SK-N-SH (cell line): ENCODE results near the gene ADGRB2. TPM values are rescaled to one million over a fixed set of nuclear protein-coding genes. Genes with fewer than 3 reads are reported as not detected.

Source experiments
- CTCF ChIA-PET: fragments of 300-600, 350-600 bp; formaldehyde crosslinking; extraction: SDS; loops from one replicate; lab custom pipeline; 2021; lab: Yijun Ruan, JAX
- POLR2A ChIA-PET: fragments of 350-600 bp; sonication (Branson Sonifier 250); formaldehyde crosslinking; extraction: SDS; loops from one replicate; lab custom pipeline; 2020; ENCODE audit warnings: antibody characterized with exemption, inconsistent platforms; lab: Yijun Ruan, JAX
- DNase-seq: peaks from one replicate; pipeline ENCODE4 v3.0.0; 2012
- H2AFZ ChIP-seq: fragments of 200-600 bp; sonication (generic); 2 replicates; pipeline ENCODE4 v1.8.1; 2016; ENCODE audit warnings: antibody characterized with exemption, mild to moderate bottlenecking, low read depth
- H3F3A ChIP-seq: fragments of 200-600 bp; sonication (generic); replicated peaks from 2 replicates; pipeline ENCODE3; 2016; ENCODE audit warnings: antibody characterized with exemption, mild to moderate bottlenecking; ENCODE audit not compliant: insufficient read depth
- H3K27ac ChIP-seq, 2 experiments: fragments of 200-500 bp in 1 of 2; fragments of 200-600 bp in 1 of 2; sonication (Bioruptor generic) in 1 of 2; sonication (generic), shearing (Covaris generic) in 1 of 2; 2 replicates each; pipeline versions ENCODE4 v1.5.1 to v1.6.1; 2014 to 2016; ENCODE audit warnings: low read depth in 2 of 2, inconsistent platforms in 1 of 2, low read length in 1 of 2, mild to moderate bottlenecking in 1 of 2, mixed read lengths in 1 of 2
- H3K27me3 ChIP-seq: fragments of 200-600 bp; sonication (generic), shearing (Covaris generic); 2 replicates; pipeline ENCODE4 v1.6.1; 2016; ENCODE audit warnings: mixed run types; ENCODE audit not compliant: insufficient read depth
- H3K36me3 ChIP-seq, 2 experiments: fragments of 200-500 bp in 1 of 2; fragments of 200-600 bp in 1 of 2; sonication (Bioruptor generic) in 1 of 2; sonication (generic) in 1 of 2; replicated peaks in 1 of 2; 2 replicates each; pipeline versions ENCODE3 to v1.5.1; 2014 to 2016; ENCODE audit warnings: low read length in 1 of 2, mild to moderate bottlenecking in 1 of 2; ENCODE audit not compliant: insufficient read depth in 2 of 2, control insufficient read depth in 1 of 2
- H3K4me1 ChIP-seq, 2 experiments: fragments of 200-500 bp in 1 of 2; fragments of 200-600 bp in 1 of 2; sonication (Bioruptor generic) in 1 of 2; sonication (generic), shearing (Covaris generic) in 1 of 2; 2 replicates each; pipeline versions ENCODE4 v1.5.1 to v1.6.1; 2014 to 2016; ENCODE audit warnings: low read depth in 1 of 2, low read length in 1 of 2, mixed run types in 1 of 2; ENCODE audit not compliant: insufficient read depth in 2 of 2, control insufficient read depth in 1 of 2
- H3K4me2 ChIP-seq: fragments of 200-600 bp; sonication (generic), shearing (Covaris generic); 2 replicates; pipeline ENCODE4 v1.6.1; 2017; ENCODE audit warnings: mixed run types
- H3K4me3 ChIP-seq, 2 experiments: fragments of 200-500 bp in 1 of 2; fragments of 200-600 bp in 1 of 2; sonication (Bioruptor generic) in 1 of 2; sonication (generic), shearing (Covaris generic) in 1 of 2; 2 replicates each; pipeline versions ENCODE4 v1.5.1 to v1.8.1; 2014 to 2016; ENCODE audit warnings: low read depth in 2 of 2, inconsistent platforms in 1 of 2, low read length in 1 of 2, mild to moderate bottlenecking in 1 of 2, mixed read lengths in 1 of 2, moderate library complexity in 1 of 2
- H3K79me2 ChIP-seq: fragments of 200-600 bp; sonication (generic); 2 replicates; pipeline ENCODE4 v1.8.1; 2017; ENCODE audit warnings: mild to moderate bottlenecking; ENCODE audit not compliant: insufficient read depth
- H3K9ac ChIP-seq: fragments of 200-600 bp; sonication (generic); 2 replicates; pipeline ENCODE4 v1.6.1; 2017; ENCODE audit warnings: mixed run types
- H3K9me2 ChIP-seq: fragments of 200-600 bp; sonication (generic); 2 replicates; pipeline ENCODE4 v1.6.1; 2017; ENCODE audit warnings: mixed run types
- H3K9me3 ChIP-seq: fragments of 200-600 bp; sonication (generic); 2 replicates; pipeline ENCODE4 v1.6.1; 2017; ENCODE audit warnings: mixed run types, mild to moderate bottlenecking, moderate library complexity
- H4K20me1 ChIP-seq: fragments of 200-600 bp; sonication (generic); 2 replicates; pipeline ENCODE4 v1.6.1; 2017; ENCODE audit warnings: mild to moderate bottlenecking, mixed run types; ENCODE audit not compliant: insufficient read depth
- CTCF ChIP-seq: fragments of 200-600 bp; sonication (generic); IDR thresholded peaks from 2 replicates; pipeline ENCODE4 v1.6.1; 2017; ENCODE audit warnings: antibody characterized with exemption, mild to moderate bottlenecking, moderate library complexity
- EP300 ChIP-seq, 2 experiments: IDR thresholded peaks; 2 replicates each; pipeline versions ENCODE4 v1.4.0 to v1.6.1; 2012; ENCODE audit warnings: borderline replicate concordance in 1 of 2, low read depth in 1 of 2, low read length in 1 of 2
- JUND ChIP-seq: IDR thresholded peaks from 2 replicates; pipeline ENCODE4 v1.4.0; 2012
- MAX ChIP-seq: IDR thresholded peaks from 2 replicates; pipeline ENCODE4 v1.4.0; 2012; ENCODE audit warnings: low read depth
- MEF2A ChIP-seq: IDR thresholded peaks from 2 replicates; pipeline ENCODE4 v1.4.0; 2012; ENCODE audit warnings: low read depth, borderline replicate concordance
- MXI1 ChIP-seq: IDR thresholded peaks from 2 replicates; pipeline ENCODE4 v1.6.1; 2012; ENCODE audit warnings: mild to moderate bottlenecking, low read depth, low read length, improper control_type of control experiment
- PBX3 ChIP-seq: IDR thresholded peaks from 2 replicates; pipeline ENCODE4; 2012
- RAD21 ChIP-seq: IDR thresholded peaks from 2 replicates; pipeline ENCODE4 v1.6.1; 2012; ENCODE audit warnings: mild to moderate bottlenecking, low read length
- RFX5 ChIP-seq: IDR thresholded peaks from 2 replicates; pipeline ENCODE4 v1.6.1; 2012; ENCODE audit warnings: mild to moderate bottlenecking, improper control_type of control experiment, low read length
- RXRA ChIP-seq: IDR thresholded peaks from 2 replicates; pipeline ENCODE4 v1.4.0; 2012; ENCODE audit warnings: low read depth, mild to moderate bottlenecking, borderline replicate concordance
- TEAD4 ChIP-seq: IDR thresholded peaks from 2 replicates; pipeline ENCODE4 v1.4.0; 2012; ENCODE audit warnings: mild to moderate bottlenecking, borderline replicate concordance; ENCODE audit not compliant: insufficient read depth
- USF2 ChIP-seq: fragments of 150-350 bp; IDR thresholded peaks from 2 replicates; pipeline ENCODE4 v1.6.1; 2017; ENCODE audit warnings: antibody characterized with exemption, low read length, low read depth, borderline replicate concordance
- YY1 ChIP-seq: IDR thresholded peaks from 2 replicates; pipeline ENCODE4 v1.4.0; 2012; ENCODE audit warnings: low read depth, mild to moderate bottlenecking
- ZBTB33 ChIP-seq: IDR thresholded peaks from 2 replicates; pipeline ENCODE4 v1.4.0; 2012; ENCODE audit warnings: low read depth, borderline replicate concordance
- WGBS: methylation state at CpG from one replicate; pipeline ENCODE4 v1.1.6; 2017; ENCODE audit warnings: low lambda C conversion rate; 5-methylcytosine and 5-hydroxymethylcytosine counted together
- polyA plus RNA-seq, 3 experiments: library from polyadenylated mRNA; depleted of rRNA; stranded (reverse); fragments of >200 nt; gene quantifications; 2 replicates each; pipeline ENCODE4 v1.2.3, GENCODE V29; 2012

The ADGRB2 gene
- polyA plus RNA-seq, 1 of the 3 experiments (the other 2 are of a cell fraction) = 13.0 TPM

GRCh38 chr1:31803610-31804009 lies 39.5 kb upstream of the ADGRB2 start:
- no peak for DNase-seq
- CTCF ChIA-PET = interaction anchor here (1.2 to 7.9 kb wide), 4 partner anchors 12 to 160 kb away, joined by 3 to 62 read pairs (median 6); partner anchors contain the start of gene SPOCD1
- POLR2A ChIA-PET = no interaction called here
- Histone ChIP-seq H3K27me3 (no peaks in the 10 kb centered on the region), H3K4me2 (no peak overlapping the region), H3K27ac (no peak overlapping the region), H2AFZ (no peak overlapping the region), H3K9me2 (no peaks in the 10 kb centered on the region), H3K79me2 (no peaks in the 10 kb centered on the region), H3K4me1 (peaks cover 0 to 7% of the 10 kb centered on the region in 2 experiments; a peak in 3 of 4 replicates), H3K4me3 (no peak overlapping the region), H3K9ac (no peak overlapping the region), H3K9me3 (no peaks in the 10 kb centered on the region), H4K20me1 (no peaks in the 10 kb centered on the region), H3F3A (peaks cover 22% of the 10 kb centered on the region), H3K36me3 (no peaks in the 10 kb centered on the region)
- 92% methylated on average over 2 of the region's 2 CpGs for WGBS
- TF ChIP-seq ZBTB33 = no peak
- TF ChIP-seq PBX3 = no peak
- TF ChIP-seq JUND = no peak
- no peak for TF ChIP-seq RXRA
- TF ChIP-seq YY1 = no peak
- no peak for TF ChIP-seq TEAD4
- TF ChIP-seq EP300 (IDR thresholded peaks at IDR 0.05; ENCODE audit: borderline replicate concordance in 1 of 2, low read depth in 1 of 2, low read length in 1 of 2) = no peak
- TF ChIP-seq RFX5 = no peak
- no peak for TF ChIP-seq RAD21
- no peak for TF ChIP-seq MEF2A
- TF ChIP-seq USF2 = no peak
- no peak for TF ChIP-seq CTCF
- no peak for TF ChIP-seq MAX
- TF ChIP-seq MXI1 = no peak
